Measurements from ENCODE around the gene SOAT1. TPM values are rescaled to one million over a fixed set of nuclear protein-coding genes. Genes with fewer than 3 reads are reported as not detected.

The SOAT1 gene
- total RNA-seq, 3 donors from 2014 or later (not counting 1 experiment from before 2014, with no cell fraction given), result 36.9 to 57.9 (median 51.3) TPM

- H3K9me3 Mint-ChIP-seq, result no peaks in the 10 kb centered on the region
- H3K4me3 ChIP-seq (ENCODE audit: low read length), result no peak overlapping the region
- H3K27me3 Mint-ChIP-seq (ENCODE audit: low read depth in 2 of 2), result no peaks in the 10 kb centered on the region
- intact Hi-C loops (cut with micrococcal nuclease), result no loop called here
- H3K27ac Mint-ChIP-seq, result peak overlapping the region in 1 of 2 donors; percentile 50
- 97% methylated on average over 4 of the region's 5 CpGs for WGBS (ENCODE audit: insufficient coverage)
- DNase-seq (no peak), ATAC-seq (no peak)
- no peaks in the 10 kb centered on the region for H3K4me1 ChIP-seq (ENCODE audit: control insufficient read depth, insufficient read depth, low read length)
- H3K36me3 Mint-ChIP-seq, result peaks cover 15% of the 10 kb centered on the region
- H3K9me3 ChIP-seq (ENCODE audit: control insufficient read depth, insufficient read depth, low read length), result no peaks in the 10 kb centered on the region
- TF ChIP-seq CTCF (IDR thresholded peaks at IDR 0.05), result no peak
- no peaks in the 10 kb centered on the region for H3K4me1 Mint-ChIP-seq
- H3K4me3 Mint-ChIP-seq, result no peak overlapping the region
- H3K27me3 ChIP-seq (ENCODE audit: control insufficient read depth, insufficient read depth, low read length), result no peaks in the 10 kb centered on the region
- H3K36me3 ChIP-seq (ENCODE audit: control insufficient read depth, insufficient read depth, low read length), result peaks cover 30% of the 10 kb centered on the region
- H3K27ac ChIP-seq (ENCODE audit: low read length), result no peak overlapping the region
Observed at GRCh38 chr1:179337942-179338560, 44.5 kb downstream of the SOAT1 start.

GRCh38 chr1:179340918-179341317 is 47.3 kb downstream of the SOAT1 start:
- H3K4me3 Mint-ChIP-seq, result no peak overlapping the region
- no peaks in the 10 kb centered on the region for H3K9me3 Mint-ChIP-seq
- no peak overlapping the region for H3K27ac Mint-ChIP-seq
- H3K9me3 ChIP-seq (ENCODE audit: control insufficient read depth, insufficient read depth, low read length), result no peaks in the 10 kb centered on the region
- H3K4me1 ChIP-seq (ENCODE audit: control insufficient read depth, insufficient read depth, low read length), result no peaks in the 10 kb centered on the region
- intact Hi-C loops (cut with micrococcal nuclease), result no loop called here
- 86% methylated on average over 4 of the region's 5 CpGs for WGBS (ENCODE audit: insufficient coverage)
- no peak for TF ChIP-seq CTCF (IDR thresholded peaks at IDR 0.05)
- H3K36me3 Mint-ChIP-seq, result peaks cover 28% of the 10 kb centered on the region
- no peaks in the 10 kb centered on the region for H3K4me1 Mint-ChIP-seq
- peaks cover 55% of the 10 kb centered on the region for H3K36me3 ChIP-seq (ENCODE audit: control insufficient read depth, insufficient read depth, low read length)
- no peak for DNase-seq
- no peaks in the 10 kb centered on the region for H3K27me3 Mint-ChIP-seq (ENCODE audit: low read depth in 2 of 2)
- no peak overlapping the region for H3K27ac ChIP-seq (ENCODE audit: low read length)
- no peak overlapping the region for H3K4me3 ChIP-seq (ENCODE audit: low read length)
- no peak for ATAC-seq
- no peaks in the 10 kb centered on the region for H3K27me3 ChIP-seq (ENCODE audit: control insufficient read depth, insufficient read depth, low read length)

- no peak overlapping the region for H3K4me3 Mint-ChIP-seq
- no peaks in the 10 kb centered on the region for H3K4me1 Mint-ChIP-seq
- Histone ChIP-seq H3K9me3 (ENCODE audit: control insufficient read depth, insufficient read depth, low read length) (no peaks in the 10 kb centered on the region), H3K4me3 (ENCODE audit: low read length) (no peak overlapping the region), H3K4me1 (ENCODE audit: control insufficient read depth, insufficient read depth, low read length) (no peaks in the 10 kb centered on the region), H3K27ac (ENCODE audit: low read length) (no peak overlapping the region), H3K27me3 (ENCODE audit: control insufficient read depth, insufficient read depth, low read length) (no peaks in the 10 kb centered on the region), H3K36me3 (ENCODE audit: control insufficient read depth, insufficient read depth, low read length) (peaks cover 62% of the 10 kb centered on the region)
- H3K27me3 Mint-ChIP-seq (ENCODE audit: low read depth in 2 of 2), result no peaks in the 10 kb centered on the region
- no peak for ATAC-seq
- no peak for DNase-seq
- 96% methylated on average over 3 of the region's 4 CpGs for WGBS (ENCODE audit: insufficient coverage)
- no peak overlapping the region for H3K27ac Mint-ChIP-seq
- no peak for TF ChIP-seq CTCF (IDR thresholded peaks at IDR 0.05)
- peaks cover 28% of the 10 kb centered on the region for H3K36me3 Mint-ChIP-seq
- no peaks in the 10 kb centered on the region for H3K9me3 Mint-ChIP-seq
- intact Hi-C loops (cut with micrococcal nuclease), result no loop called here
Observed at GRCh38 chr1:179341943-179342547, 48.4 kb downstream of the SOAT1 start.

All from natural killer cell (primary cell).